ACHN (cell line): ENCODE results near the gene KRTAP5-3.
"Not testable (repeated sequence)": the region's sequence is repeated elsewhere in the genome, so short reads cannot be mapped to it uniquely, and the experiment has no call there.

ENCODE experiments used
- DNase-seq: peaks from one replicate; pipeline ENCODE4 v3.0.0-alpha.2; 2015
- in situ Hi-C: cut with HindIII; loops from 2 replicates; pipeline ENCODE4 v1.10.0; 2017; ENCODE audit warnings: low sequenced_read_pairs, low pct_ligation_motif_present, low pct_unique_long_range_greater_than_20kb

Gene KRTAP5-3

DNA sequence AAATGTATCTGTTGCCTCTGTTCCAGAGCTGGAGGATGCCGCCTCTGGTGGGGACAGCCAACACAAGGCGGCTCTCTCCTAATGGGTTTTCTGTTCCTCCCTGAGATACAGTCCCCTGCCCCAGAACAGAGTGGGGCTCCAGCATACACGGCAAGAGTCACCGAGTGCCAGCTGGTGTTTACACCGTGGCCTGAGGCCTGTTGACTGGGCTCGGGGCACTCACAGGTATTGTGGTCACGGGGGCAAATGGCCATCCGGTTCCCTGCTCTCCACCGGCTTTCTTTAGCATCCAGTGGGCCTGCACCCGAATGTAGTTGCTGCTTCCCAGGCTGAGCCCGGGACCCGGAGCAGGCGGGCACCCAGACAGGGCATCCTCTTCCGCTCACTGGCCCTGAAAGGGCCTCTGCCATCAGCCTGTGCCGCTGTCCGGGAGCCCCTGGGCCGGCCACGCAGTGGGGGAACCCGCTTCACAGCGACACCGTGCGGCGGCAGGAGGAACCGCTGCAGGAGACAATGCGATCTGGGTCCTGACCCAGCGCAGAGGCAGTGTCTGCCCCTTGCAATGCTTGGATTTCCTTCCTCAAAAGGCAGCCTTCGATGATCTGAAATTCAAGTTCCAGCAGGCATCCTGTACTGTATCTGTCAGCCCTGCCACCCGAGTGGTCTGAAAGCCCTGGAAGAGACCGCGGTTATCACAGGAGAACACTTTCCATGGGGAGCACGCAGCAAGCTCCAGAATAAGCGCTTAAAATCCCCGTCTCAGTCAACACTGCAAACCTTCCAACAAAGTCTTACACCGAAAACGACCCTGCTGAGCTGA is 20.5 kb upstream of the KRTAP5-3 start:
- in situ Hi-C loops: no loop called here

DNA sequence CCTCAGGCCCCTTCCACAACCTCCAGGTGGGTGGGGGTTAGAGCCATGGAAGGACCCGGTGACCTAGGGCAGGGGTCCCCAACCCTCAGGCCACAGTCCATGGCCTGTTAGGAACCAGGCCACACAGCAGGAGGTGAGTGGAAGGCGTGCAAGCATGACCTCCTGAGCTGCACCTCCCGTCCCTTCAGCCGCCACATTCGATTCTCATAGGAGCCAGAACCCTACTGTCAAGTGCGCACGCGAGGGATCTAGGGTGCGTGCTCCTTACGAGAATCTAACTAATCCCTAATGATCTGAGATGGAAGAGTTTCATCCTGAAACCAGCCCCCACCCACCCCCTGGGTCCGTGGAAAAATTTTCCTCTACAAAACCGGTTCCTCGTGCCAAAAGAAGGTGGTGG is 17.3 kb upstream of the KRTAP5-3 start:
- DNase-seq: no peak

More for the DNA sequence above, 20.5 kb upstream of the KRTAP5-3 start:
- DNase-seq: peak; percentile 30

DNA sequence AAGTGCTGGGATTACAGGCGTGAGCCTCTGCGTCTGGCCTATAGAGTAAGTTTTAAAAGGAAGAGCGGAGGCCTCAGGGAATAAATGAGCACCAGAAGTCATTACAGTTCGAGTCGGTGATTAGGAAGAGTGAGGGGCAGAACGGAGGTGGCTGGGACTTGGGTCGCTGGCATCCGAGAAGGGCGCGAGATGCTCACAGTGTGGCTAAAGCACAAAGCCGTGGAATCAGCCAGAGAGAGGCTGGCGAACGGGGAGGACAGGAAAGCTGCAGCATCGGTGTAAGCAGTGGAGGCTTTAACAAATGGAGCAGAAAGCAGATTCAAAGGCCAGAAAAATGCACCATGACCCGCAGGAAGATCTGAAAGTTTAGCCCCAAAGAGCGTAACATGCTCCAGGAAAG is 16.4 kb upstream of the KRTAP5-3 start:
- DNase-seq: no peak
- in situ Hi-C loops: no loop called here

More for the DNA sequence above, 17.3 kb upstream of the KRTAP5-3 start:
- in situ Hi-C loops: no loop called here

DNA sequence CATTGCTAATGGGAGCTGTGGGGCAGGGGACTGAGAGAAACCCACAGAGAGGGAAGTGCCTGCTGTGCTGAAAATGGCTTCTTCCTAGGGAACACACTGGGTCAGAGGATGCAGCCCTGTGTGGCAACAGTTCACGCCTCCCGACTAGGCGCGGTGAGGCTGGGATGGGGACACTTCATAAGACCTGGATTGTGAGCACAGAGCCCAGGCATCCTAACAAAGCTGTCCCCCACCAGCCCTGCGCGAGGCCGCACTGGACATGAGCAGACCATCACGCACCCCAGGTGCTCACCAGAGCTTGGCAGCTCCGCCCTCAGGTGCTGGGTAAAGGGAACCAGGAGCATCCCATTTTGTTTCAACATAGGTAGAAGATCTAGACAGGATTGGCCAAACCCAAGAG is 15.5 kb upstream of the KRTAP5-3 start:
- in situ Hi-C loops: no loop called here

DNA sequence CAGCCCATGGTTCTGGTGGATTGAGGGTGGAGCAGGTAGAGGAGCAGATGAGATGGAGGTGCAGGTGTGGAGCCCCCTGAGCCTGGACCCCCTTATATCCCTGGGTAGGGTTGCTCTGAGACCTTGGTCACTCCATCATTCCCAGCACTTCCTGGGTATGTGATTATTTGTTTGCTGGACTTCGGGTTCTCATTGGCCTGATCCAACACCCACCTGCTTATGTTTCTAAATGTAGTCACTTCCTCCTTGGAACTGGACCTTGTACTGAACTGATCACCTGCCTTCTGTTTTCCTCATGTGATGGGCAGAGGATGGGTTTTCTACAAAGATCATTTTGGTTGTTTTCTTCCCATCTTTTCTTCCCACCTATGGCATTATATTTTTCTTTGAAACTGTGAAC is 13.8 kb upstream of the KRTAP5-3 start, which contains the start of gene KRTAP5-4:
Gene KRTAP5-4 (minus strand): TSS at position 53 of the 400 bp plus-strand sequence. CDS start 45 bp downstream, at position 8.
- in situ Hi-C loops: no loop called here
- no peak for DNase-seq

More for the DNA sequence above, 15.5 kb upstream of the KRTAP5-3 start:
- no peak for DNase-seq

DNA sequence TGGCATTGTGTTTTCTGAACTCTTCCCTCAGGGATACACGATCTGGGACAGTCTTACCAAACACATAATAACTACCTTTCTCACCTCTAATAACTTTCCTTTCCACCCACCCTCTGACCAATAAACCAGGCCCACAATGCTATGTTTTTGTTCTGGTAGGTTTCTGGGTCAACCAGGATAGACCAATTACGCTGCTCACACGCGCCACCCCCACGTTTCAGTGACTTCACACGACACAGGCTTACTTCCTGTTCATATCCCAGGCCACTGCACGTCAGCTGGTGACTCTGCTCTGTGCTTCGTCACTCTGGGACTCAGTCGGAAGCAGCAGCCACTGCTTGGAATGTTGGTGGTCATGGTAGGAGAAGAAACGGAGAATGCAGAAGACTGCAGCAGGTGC is 11.2 kb upstream of the KRTAP5-3 start:
- no peak for DNase-seq
- in situ Hi-C loops: no loop called here

DNA sequence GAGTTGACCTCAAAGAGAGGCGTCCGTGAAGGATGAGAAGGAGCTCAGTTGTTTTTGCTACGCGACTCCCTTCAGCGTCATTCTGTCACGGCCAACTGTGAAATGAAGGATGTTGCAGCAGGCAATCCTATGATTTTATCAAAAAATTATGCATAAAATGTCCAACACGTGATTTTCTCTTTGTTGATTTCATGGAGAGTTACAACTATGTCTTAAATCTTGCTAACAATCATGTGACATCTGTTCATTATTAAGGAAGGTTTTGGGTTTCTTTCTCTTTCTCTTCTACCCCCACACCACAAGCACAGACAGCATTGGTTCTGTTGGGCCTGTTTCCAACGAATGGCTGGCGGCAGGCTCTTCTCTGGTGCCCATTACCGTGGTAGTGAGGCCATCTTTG is 10.0 kb upstream of the KRTAP5-3 start:
- DNase-seq: no peak
- in situ Hi-C loops: no loop called here

DNA sequence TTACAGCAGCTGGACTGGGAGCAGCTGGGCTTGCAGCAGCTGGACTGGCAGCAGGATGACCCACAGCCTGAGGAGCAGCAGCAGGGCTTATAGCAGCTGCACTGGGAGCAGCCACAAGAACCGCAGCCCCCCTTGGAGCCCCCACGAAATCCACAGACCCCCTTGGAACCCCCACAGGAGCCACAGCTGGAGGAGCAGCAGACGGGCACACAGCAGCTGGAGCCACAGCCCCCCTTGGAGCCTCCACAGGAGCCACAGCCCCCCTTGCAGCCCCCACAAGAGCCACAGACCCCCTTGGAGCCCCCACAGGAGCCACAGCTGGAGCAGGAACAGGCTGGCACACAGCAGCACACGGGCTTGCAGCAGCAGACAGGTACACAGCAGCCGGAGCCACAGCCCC is 362 bp downstream of the KRTAP5-3 start:
- DNase-seq, in situ Hi-C loops: not testable (repeated sequence)

DNA sequence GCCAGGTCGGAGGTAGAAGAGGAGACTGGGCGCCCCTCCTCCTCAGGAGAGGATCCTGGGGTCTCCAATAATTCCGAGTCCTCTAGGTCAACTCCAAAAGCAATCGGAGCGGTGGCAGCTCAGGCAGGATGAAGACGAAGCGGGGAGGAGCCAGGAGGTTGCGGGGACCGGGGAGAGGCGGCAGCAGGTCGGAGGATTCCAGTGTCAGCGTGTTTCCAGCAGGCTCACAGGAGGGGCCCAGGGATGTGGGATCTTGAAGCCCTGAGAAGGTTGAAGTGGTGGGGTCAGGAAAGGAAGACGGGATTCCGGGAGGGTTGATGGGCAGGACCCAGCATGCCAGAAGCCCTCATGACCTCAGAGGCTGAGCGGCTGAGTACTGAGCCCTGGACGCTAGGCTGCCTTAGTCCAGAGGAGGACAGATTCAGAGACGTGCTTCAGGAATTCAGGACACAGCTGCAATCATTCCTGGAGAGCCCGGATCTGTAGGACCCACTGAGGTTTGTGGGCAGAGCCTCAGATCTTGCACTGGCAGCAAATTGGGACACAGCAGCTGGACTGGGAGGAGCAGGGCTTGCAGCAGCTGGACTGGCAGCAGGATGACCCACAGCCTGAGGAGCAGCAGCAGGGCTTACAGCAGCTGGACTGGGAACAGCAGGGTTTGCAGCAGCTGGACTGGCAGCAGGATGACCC is 962 bp downstream of the KRTAP5-3 start:
- in situ Hi-C loops, DNase-seq: not testable (repeated sequence)

DNA sequence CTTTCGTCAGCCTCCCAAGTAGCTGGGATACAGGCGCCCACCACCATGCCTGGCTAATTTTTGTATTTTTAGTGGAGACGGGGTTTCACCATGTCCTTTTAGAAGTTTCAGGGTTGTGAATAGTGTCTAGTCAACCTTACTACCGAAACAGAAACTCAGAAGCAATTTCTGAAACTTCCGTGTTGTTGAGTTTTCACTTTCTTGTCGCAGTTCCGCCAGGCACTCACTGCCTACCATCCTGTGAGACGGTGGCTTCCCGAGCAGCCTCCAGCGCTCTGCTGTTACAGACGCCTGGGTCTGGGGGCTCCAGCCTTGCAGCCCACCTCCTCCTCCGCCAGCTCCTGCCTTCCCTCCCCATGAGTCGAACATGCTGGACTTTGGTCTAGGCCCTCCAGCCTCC is 2.3 kb downstream of the KRTAP5-3 start:
- DNase-seq, in situ Hi-C loops: not testable (repeated sequence)

DNA sequence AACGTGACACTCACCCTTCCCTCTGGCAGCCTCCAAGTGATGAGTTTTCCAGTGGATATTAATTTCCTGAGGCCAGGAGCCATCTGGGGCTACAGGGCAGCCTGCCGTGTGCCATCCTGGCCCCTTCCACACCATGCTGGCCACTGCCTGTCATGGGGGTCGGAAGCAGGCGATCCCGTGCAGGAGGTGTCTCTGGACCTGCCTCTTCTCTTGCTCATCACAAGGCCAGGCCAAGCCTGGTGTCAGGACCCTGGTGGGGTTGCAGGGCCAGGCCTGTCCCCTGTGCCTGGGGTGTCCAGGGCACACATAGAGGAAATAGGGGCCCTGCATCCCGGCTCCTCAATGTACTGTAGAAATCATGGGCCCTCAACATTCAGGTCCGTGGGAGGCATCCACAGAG is 3.6 kb downstream of the KRTAP5-3 start:
- in situ Hi-C loops: no loop called here
- DNase-seq: no peak

DNA sequence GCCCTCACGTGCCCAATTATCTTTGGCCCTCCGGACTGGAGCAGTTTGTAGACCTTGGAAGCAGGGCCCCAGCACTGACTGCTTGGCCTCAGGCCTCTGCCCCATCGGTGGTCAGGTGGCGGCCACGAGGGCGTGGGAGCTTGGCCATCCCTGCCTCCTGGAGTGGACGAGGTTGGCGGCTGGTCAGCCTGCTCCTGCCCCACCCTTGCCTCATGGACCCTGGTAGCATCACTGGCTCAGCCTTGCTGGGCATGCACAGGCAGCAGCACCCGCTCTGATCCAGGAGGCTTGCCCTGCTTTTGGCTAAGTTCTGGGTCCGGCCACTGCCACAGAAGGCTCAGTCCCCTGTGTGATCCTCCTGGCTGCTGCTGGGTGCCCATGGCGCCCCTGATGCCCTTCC is 4.1 kb downstream of the KRTAP5-3 start:
- in situ Hi-C loops: no loop called here
- no peak for DNase-seq

DNA sequence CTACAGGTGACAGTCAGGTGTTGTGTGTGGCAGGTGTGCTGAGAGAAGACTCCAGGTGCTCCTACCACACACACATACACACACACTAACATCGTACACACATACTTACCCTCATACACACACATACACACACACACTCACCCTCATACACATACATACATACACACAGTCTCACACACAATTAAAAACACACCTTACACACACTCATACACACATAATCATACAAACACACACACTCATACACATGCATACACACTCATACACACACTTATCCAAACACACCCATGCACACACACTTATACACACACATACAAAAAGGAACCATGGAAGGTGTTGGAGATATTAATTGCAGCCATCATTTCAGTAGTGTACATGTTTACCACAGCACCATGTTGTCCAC is 4.6 kb downstream of the KRTAP5-3 start:
- DNase-seq: no peak
- in situ Hi-C loops: no loop called here

DNA sequence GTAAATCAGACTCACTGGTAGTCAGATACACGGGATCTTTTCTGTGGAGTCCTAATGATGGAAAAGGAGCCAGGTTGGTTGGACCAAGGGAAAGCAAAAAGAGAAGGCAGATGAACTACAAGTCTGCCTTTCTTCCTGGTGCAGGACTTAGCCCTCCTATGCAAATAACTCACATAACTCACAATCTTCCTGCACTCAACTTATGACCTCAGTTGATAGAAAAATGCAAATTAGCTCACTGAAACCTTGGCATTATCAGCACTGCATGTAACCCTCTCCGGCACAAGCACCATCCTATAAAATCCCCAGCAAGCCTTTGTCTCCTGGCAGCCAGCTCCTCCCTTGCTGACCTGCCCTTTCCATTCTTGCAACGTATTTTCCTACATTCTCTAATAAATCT is 6.6 kb downstream of the KRTAP5-3 start:
- in situ Hi-C loops, DNase-seq: not testable (repeated sequence)

DNA sequence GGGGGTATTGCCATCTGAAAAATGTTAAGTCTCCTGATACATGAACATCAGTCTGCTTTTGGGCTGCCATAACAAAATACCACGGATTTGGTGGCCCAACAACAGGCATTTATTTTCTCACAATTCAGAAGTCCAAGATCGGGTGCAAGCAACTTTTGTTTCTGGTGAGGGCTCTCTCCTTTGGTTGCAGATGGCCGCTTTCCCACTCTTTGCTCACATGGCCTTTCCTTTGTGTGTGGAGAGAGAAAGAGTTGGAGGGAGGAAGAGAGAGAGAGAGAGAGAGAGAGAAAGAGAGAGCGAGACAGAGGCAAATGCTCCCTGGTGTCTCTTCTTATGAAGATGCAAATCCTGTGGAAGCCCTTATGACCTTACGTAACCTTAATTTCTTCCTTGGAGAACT is 7.6 kb downstream of the KRTAP5-3 start:
- in situ Hi-C loops: no loop called here
- DNase-seq: no peak

DNA sequence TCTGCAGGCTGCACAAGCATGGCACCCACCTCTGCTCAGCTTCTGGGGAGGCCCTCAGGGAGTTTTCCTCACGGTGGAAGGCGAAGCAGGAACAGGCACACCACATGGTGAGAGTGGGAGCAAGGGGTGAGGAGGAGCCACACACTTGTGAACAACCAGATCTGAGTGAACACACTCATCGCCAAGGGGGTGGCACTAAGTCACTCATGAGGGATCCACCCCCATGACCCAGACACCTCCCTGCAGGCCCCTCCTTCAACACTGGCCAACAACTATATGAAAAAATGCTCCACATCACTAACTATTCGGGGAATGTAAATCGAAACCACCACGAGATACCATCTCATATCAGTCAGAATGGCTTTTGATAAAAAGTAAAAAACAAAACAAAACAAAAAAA is 9.4 kb downstream of the KRTAP5-3 start:
- in situ Hi-C loops: no loop called here
- DNase-seq: no peak

DNA sequence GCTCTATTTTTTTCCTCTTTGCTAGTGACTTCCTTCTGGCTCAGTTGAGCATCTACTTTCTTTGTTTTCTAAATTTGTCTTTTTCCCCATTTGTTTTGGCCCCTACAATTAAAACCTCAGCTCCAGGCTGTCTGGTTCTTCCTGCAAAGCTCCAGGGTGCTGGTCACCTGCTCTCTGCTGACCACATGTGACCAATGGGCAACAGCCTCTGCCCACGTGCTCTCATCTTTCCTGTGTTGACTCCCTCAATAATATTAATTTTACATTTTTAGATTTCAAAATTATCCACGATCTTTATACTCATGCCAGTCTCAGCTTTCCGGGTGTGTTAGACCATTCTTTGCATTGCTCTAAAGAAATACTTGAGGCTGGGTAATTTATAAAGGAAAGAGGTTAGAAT is 9.9 kb downstream of the KRTAP5-3 start:
- DNase-seq, in situ Hi-C loops: not testable (repeated sequence)

DNA sequence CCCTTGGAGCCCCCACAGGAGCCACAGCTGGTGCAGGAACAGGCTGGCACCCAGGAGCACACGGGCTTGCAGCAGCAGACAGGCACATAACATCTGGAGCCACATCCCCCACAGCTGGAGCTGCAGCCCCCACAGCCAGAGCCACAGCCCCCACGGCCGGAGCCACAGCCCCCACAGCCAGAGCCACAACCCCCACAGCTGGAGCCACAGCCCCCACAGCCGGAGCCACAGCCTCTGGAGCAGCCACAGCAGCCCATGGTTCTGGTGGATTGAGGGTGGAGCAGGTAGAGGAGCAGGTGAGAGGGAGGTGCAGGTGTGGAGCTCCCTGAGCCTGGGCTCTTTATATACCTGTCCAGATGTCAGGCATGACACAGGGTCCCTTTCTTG is 10.3 kb downstream of the KRTAP5-3 start, which contains the start of gene KRTAP5-2:
Gene KRTAP5-2 (minus strand): TSS at position 301 of the 387 bp plus-strand sequence. CDS start 44 bp downstream, at position 257.
- in situ Hi-C loops: no loop called here
- DNase-seq: no peak

DNA sequence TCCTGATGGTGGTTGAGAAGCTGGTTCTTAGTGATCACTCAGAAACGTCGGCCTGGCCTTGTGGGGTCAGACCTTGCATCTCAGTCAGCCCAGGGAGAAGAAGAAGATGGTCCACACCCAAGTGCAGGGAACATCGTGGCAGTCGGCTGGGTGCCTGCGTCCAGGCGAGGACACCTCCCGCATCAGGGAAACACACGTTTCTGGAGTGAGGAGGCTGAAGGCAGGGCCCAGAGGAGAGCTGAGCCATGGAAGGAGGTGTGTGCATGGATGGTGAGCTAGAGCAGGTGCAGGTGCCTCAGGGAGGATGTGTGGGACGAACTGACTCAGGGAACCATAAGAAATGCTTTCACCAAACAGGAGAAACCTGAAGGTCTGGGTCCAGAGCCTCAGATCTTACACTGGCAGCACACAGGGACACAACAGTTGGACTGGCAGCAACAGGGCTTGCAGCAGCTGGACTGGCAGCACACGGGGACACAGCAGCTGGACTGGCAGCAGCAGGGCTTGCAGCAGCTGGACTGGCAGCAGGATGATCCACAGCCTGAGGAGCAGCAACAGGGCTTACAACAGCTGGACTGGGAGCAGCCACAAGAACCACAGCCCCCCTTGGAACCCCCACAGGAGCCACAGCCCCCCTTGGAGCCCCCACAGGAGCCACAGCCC is 10.8 kb downstream of the KRTAP5-3 start:
- in situ Hi-C loops: no loop called here
- no peak for DNase-seq
